Measurements from ENCODE around the gene LORICRIN.

Gene LORICRIN

DNA sequence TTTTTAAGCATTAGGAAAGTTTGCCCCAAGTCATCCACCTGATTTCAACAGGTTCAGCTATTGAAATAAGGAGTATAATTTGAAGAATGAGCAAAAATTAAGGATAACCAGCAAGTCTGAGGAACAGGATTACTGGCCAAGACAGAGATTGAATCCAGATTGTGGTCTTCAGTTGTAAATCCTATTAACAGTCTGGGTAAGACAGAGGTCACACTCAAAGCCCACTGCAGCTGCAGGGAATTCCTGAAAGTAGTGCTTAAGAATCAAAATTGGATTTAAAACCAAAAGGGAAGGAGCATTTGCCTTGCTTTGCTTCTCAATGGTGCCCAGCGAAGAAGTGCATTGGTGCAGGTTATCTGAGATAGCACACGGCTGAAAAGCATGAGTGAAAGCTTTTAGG, 6.4 kb upstream of the LORICRIN start:
- Histone ChIP-seq H3K9me3 (ENCODE audit: control insufficient read depth, insufficient read depth, low read depth, low read length) (no peaks in the 10 kb centered on the region), H3K4me3 (ENCODE audit: low read depth, low read length) (no peak overlapping the region), H3K27ac (ENCODE audit: extremely low read depth, low read depth, low read length) (no peak overlapping the region), H3K4me1 (ENCODE audit: control insufficient read depth, insufficient read depth, low read length) (no peaks in the 10 kb centered on the region), H3K36me3 (ENCODE audit: control insufficient read depth in 2 of 2, insufficient read depth in 1 of 2, low read length in 2 of 2) (no peaks in the 10 kb centered on the region)
- no peak for TF ChIP-seq ZNF350 (tag by site-specific recombination; IDR thresholded peaks at IDR 0.05)
- TF ChIP-seq, protein P1, sequence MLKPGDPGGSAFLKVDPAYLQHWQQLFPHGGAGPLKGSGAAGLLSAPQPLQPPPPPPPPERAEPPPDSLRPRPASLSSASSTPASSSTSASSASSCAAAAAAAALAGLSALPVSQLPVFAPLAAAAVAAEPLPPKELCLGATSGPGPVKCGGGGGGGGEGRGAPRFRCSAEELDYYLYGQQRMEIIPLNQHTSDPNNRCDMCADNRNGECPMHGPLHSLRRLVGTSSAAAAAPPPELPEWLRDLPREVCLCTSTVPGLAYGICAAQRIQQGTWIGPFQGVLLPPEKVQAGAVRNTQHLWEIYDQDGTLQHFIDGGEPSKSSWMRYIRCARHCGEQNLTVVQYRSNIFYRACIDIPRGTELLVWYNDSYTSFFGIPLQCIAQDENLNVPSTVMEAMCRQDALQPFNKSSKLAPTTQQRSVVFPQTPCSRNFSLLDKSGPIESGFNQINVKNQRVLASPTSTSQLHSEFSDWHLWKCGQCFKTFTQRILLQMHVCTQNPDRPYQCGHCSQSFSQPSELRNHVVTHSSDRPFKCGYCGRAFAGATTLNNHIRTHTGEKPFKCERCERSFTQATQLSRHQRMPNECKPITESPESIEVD (tag by site-specific recombination; IDR thresholded peaks at IDR 0.05) = no peak
- no peak for TF ChIP-seq ZNF785 (tag by site-specific recombination; IDR thresholded peaks at IDR 0.05)
- no peak for TF ChIP-seq ZNF501 (tag by site-specific recombination; IDR thresholded peaks at IDR 0.05)
- no peak for TF ChIP-seq ZFHX2 (tag by site-specific recombination; conservative IDR thresholded peaks at IDR 0.05)
- TF ChIP-seq ZBTB1 (tag by site-specific recombination; IDR thresholded peaks at IDR 0.05) = no peak
- no peak for TF ChIP-seq ZNF677 (tag by site-specific recombination; IDR thresholded peaks at IDR 0.05)
- CTCF ChIA-PET = interaction anchor here (1.3 to 1.6 kb wide), 2 partner anchors 24 to 36 kb away, joined by 3 to 8 read pairs; no protein-coding TSS in a partner anchor
- POLR2A ChIA-PET = no interaction called here

DNA sequence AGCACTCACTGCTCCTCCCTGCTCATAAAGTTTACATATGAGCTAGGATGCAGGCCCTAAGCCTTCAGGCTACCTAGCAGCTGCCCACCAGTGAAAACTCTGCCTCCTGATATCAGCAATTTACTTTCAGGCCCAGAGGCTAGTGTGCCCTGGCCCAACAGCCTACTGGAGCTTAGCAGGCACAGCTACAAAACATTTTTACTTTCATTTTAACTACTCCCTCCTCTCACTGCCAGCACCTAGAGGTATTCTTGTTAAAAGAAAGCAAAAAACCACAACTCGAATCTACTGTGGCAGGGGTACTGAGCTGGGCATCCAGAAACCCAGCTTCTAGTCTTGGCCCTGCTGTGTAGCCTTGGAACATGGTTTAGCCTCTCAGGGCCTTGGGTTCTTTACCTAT, 5.8 kb upstream of the LORICRIN start:
- POLR2A ChIA-PET = no interaction called here
- Histone ChIP-seq H3K27ac (ENCODE audit: extremely low read depth, low read depth, low read length) (no peak overlapping the region), H3K36me3 (ENCODE audit: control insufficient read depth in 2 of 2, insufficient read depth in 1 of 2, low read length in 2 of 2) (no peaks in the 10 kb centered on the region), H3K9me3 (ENCODE audit: control insufficient read depth, insufficient read depth, low read depth, low read length) (no peaks in the 10 kb centered on the region), H3K4me3 (ENCODE audit: low read depth, low read length) (no peak overlapping the region), H3K4me1 (ENCODE audit: control insufficient read depth, insufficient read depth, low read length) (no peaks in the 10 kb centered on the region)
- CTCF ChIA-PET = interaction anchor here (0.6 to 1.6 kb wide), 4 partner anchors 25 to 245 kb away, joined by 3 to 8 read pairs (median 4); no protein-coding TSS in a partner anchor
- TF ChIP-seq, protein P2, sequence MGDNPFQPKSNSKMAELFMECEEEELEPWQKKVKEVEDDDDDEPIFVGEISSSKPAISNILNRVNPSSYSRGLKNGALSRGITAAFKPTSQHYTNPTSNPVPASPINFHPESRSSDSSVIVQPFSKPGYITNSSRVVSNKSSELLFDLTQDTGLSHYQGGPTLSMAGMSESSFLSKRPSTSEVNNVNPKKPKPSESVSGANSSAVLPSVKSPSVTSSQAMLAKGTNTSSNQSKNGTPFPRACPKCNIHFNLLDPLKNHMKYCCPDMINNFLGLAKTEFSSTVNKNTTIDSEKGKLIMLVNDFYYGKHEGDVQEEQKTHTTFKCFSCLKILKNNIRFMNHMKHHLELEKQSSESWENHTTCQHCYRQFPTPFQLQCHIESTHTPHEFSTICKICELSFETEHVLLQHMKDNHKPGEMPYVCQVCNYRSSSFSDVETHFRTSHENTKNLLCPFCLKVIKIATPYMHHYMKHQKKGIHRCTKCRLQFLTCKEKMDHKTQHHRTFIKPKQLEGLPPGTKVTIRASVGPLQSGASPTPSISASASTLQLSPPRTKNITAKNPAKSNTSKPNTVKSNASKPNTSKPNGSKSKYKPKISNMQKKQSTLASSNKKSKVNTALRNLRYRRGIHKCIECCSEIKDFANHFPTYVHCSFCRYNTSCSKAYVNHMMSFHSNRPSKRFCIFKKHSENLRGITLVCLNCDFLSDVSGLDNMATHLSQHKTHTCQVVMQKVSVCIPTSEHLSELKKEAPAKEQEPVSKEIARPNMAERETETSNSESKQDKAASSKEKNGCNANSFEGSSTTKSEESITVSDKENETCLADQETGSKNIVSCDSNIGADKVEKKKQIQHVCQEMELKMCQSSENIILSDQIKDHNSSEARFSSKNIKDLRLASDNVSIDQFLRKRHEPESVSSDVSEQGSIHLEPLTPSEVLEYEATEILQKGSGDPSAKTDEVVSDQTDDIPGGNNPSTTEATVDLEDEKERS (tag by site-specific recombination; IDR thresholded peaks at IDR 0.05) = no peak
- TF ChIP-seq ZNF791 (tag by site-specific recombination; IDR thresholded peaks at IDR 0.05) = no peak
- TF ChIP-seq KLF16 (tag by site-specific recombination; IDR thresholded peaks at IDR 0.05) = no peak
- TF ChIP-seq KLF10 (tag by site-specific recombination; IDR thresholded peaks at IDR 0.05) = no peak
- no peak for TF ChIP-seq HIC1 (tag by site-specific recombination; IDR thresholded peaks at IDR 0.05)
- TF ChIP-seq ZNF658 (tag by site-specific recombination; IDR thresholded peaks at IDR 0.05) = no peak
- TF ChIP-seq, protein P3, sequence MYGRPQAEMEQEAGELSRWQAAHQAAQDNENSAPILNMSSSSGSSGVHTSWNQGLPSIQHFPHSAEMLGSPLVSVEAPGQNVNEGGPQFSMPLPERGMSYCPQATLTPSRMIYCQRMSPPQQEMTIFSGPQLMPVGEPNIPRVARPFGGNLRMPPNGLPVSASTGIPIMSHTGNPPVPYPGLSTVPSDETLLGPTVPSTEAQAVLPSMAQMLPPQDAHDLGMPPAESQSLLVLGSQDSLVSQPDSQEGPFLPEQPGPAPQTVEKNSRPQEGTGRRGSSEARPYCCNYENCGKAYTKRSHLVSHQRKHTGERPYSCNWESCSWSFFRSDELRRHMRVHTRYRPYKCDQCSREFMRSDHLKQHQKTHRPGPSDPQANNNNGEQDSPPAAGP (tag by site-specific recombination; IDR thresholded peaks at IDR 0.05) = no peak
- no peak for TF ChIP-seq ZNF645 (tag by site-specific recombination; IDR thresholded peaks at IDR 0.05)
- TF ChIP-seq ZNF423 (tag by site-specific recombination; IDR thresholded peaks at IDR 0.05) = no peak
- TF ChIP-seq, protein P4, sequence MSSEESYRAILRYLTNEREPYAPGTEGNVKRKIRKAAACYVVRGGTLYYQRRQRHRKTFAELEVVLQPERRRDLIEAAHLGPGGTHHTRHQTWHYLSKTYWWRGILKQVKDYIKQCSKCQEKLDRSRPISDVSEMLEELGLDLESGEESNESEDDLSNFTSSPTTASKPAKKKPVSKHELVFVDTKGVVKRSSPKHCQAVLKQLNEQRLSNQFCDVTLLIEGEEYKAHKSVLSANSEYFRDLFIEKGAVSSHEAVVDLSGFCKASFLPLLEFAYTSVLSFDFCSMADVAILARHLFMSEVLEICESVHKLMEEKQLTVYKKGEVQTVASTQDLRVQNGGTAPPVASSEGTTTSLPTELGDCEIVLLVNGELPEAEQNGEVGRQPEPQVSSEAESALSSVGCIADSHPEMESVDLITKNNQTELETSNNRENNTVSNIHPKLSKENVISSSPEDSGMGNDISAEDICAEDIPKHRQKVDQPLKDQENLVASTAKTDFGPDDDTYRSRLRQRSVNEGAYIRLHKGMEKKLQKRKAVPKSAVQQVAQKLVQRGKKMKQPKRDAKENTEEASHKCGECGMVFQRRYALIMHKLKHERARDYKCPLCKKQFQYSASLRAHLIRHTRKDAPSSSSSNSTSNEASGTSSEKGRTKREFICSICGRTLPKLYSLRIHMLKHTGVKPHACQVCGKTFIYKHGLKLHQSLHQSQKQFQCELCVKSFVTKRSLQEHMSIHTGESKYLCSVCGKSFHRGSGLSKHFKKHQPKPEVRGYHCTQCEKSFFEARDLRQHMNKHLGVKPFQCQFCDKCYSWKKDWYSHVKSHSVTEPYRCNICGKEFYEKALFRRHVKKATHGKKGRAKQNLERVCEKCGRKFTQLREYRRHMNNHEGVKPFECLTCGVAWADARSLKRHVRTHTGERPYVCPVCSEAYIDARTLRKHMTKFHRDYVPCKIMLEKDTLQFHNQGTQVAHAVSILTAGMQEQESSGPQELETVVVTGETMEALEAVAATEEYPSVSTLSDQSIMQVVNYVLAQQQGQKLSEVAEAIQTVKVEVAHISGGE (tag by site-specific recombination; conservative IDR thresholded peaks at IDR 0.05; ENCODE audit: low read depth) = no peak
- TF ChIP-seq ZNF26 (tag by site-specific recombination; IDR thresholded peaks at IDR 0.05) = no peak
- no peak for TF ChIP-seq ZNF221 (tag by site-specific recombination; IDR thresholded peaks at IDR 0.05; ENCODE audit: borderline replicate concordance)

All from HEK293 (cell line).